ENCODE results near the gene FBXO31. TPM values are rescaled to one million over a fixed set of nuclear protein-coding genes. Genes with fewer than 3 reads are reported as not detected.

Gene FBXO31
- total RNA-seq, 1 donor from 2014 or later = 5.8 TPM

- TF ChIP-seq EZH2phosphoT487 (IDR thresholded peaks at IDR 0.05) = no peak
- TF ChIP-seq EZH2 (IDR thresholded peaks at IDR 0.05) = no peak
- TF ChIP-seq CTCF (IDR thresholded peaks at IDR 0.05) = no peak
- peaks cover 12% of the 10 kb centered on the region for H3K4me1 Mint-ChIP-seq
- no peak overlapping the region for H3K4me3 Mint-ChIP-seq
Observed at GRCh38 chr16:87319997-87320491, 63.5 kb downstream of the FBXO31 start.

GRCh38 chr16:87319011-87319410 lies 64.6 kb downstream of the FBXO31 start:
- Histone ChIP-seq H3K79me2 (ENCODE audit: low read depth) (peaks cover 17% of the 10 kb centered on the region), H3F3A (ENCODE audit: low read depth) (peaks cover 14% of the 10 kb centered on the region), H3K9me3 (ENCODE audit: low read depth) (no peaks in the 10 kb centered on the region), H3K4me3 (no peak overlapping the region), H4K20me1 (ENCODE audit: low read depth) (no peaks in the 10 kb centered on the region), H3K9ac (no peak overlapping the region), H3K36me3 (no peaks in the 10 kb centered on the region), H3K27ac (no peak overlapping the region), H3K4me2 (no peak overlapping the region), H3K4me1 (peaks cover 5% of the 10 kb centered on the region), H3K27me3 (no peaks in the 10 kb centered on the region), H2AFZ (replicated peaks) (no peak overlapping the region)
- Mint-ChIP-seq H3K27me3 (ENCODE audit: insufficient read depth, low read depth) (peaks cover 4% of the 10 kb centered on the region), H3K36me3 (no peaks in the 10 kb centered on the region), H3K9me3 (no peaks in the 10 kb centered on the region), H3K27ac (no peak overlapping the region), H3K4me1 (peaks cover 12% of the 10 kb centered on the region), H3K4me3 (peak overlapping the region; percentile 96)
- no peak for DNase-seq (ENCODE audit: low spot score)
- no peak for TF ChIP-seq EZH2phosphoT487 (IDR thresholded peaks at IDR 0.05)
- TF ChIP-seq CTCF (IDR thresholded peaks at IDR 0.05) = no peak
- no peak for TF ChIP-seq EZH2 (IDR thresholded peaks at IDR 0.05)

More at GRCh38 chr16:87319997-87320491, 63.5 kb downstream of the FBXO31 start:
- H3F3A ChIP-seq (ENCODE audit: low read depth) = peaks cover 14% of the 10 kb centered on the region
- H3K27me3 ChIP-seq = no peaks in the 10 kb centered on the region
- H3K9me3 ChIP-seq (ENCODE audit: low read depth) = no peaks in the 10 kb centered on the region
- H3K9me3 Mint-ChIP-seq = no peaks in the 10 kb centered on the region
- H3K4me1 ChIP-seq = peaks cover 5% of the 10 kb centered on the region
- H2AFZ ChIP-seq (replicated peaks) = no peak overlapping the region
- no peaks in the 10 kb centered on the region for H4K20me1 ChIP-seq (ENCODE audit: low read depth)
- no peaks in the 10 kb centered on the region for H3K36me3 ChIP-seq
- H3K4me2 ChIP-seq = no peak overlapping the region
- H3K27me3 Mint-ChIP-seq (ENCODE audit: insufficient read depth, low read depth) = peaks cover 3% of the 10 kb centered on the region
- DNase-seq (ENCODE audit: low spot score) = no peak
- no peaks in the 10 kb centered on the region for H3K36me3 Mint-ChIP-seq
- no peak overlapping the region for H3K4me3 ChIP-seq
- no peak overlapping the region for H3K27ac ChIP-seq
- H3K79me2 ChIP-seq (ENCODE audit: low read depth) = peaks cover 17% of the 10 kb centered on the region
- no peak overlapping the region for H3K9ac ChIP-seq
- H3K27ac Mint-ChIP-seq = no peak overlapping the region

GRCh38 chr16:87317750-87318644 lies 65.6 kb downstream of the FBXO31 start:
- peak overlapping the region; percentile 93 for H3K27ac Mint-ChIP-seq
- DNase-seq (ENCODE audit: low spot score) = no peak
- Histone ChIP-seq H3K4me2 (peak overlapping the region; percentile 91), H3K9me3 (ENCODE audit: low read depth) (no peaks in the 10 kb centered on the region), H3K36me3 (no peaks in the 10 kb centered on the region), H3K9ac (peak overlapping the region; percentile 94), H3K4me3 (peak overlapping the region; percentile 92), H3K4me1 (peaks cover 5% of the 10 kb centered on the region), H3K79me2 (ENCODE audit: low read depth) (peaks cover 17% of the 10 kb centered on the region), H3F3A (ENCODE audit: low read depth) (peaks cover 14% of the 10 kb centered on the region), H3K27ac (no peak overlapping the region), H2AFZ (replicated peaks) (peak overlapping the region; percentile 71), H4K20me1 (ENCODE audit: low read depth) (no peaks in the 10 kb centered on the region), H3K27me3 (no peaks in the 10 kb centered on the region)
- peaks cover 12% of the 10 kb centered on the region for H3K4me1 Mint-ChIP-seq
- peaks cover 4% of the 10 kb centered on the region for H3K27me3 Mint-ChIP-seq (ENCODE audit: insufficient read depth, low read depth)
- peak overlapping the region; percentile 96 for H3K4me3 Mint-ChIP-seq
- no peaks in the 10 kb centered on the region for H3K36me3 Mint-ChIP-seq
- H3K9me3 Mint-ChIP-seq = no peaks in the 10 kb centered on the region
- TF ChIP-seq EZH2 (IDR thresholded peaks at IDR 0.05) (no peak), CTCF (IDR thresholded peaks at IDR 0.05) (no peak), EZH2phosphoT487 (IDR thresholded peaks at IDR 0.05) (no peak)

All from neural progenitor cell (in vitro differentiated cells).